ENCODE data around the gene RBM14.
"Not testable (repeated sequence)": the region's sequence is repeated elsewhere in the genome, so short reads cannot be mapped to it uniquely, and the experiment has no call there.

- not testable (repeated sequence) for TF ChIP-seq RCOR1 (conservative IDR thresholded peaks at IDR 0.05; ENCODE audit: low read depth, low read length); ATF2 (IDR thresholded peaks at IDR 0.05; ENCODE audit: low read length); EP300 (IDR thresholded peaks at IDR 0.05; ENCODE audit: borderline replicate concordance in 1 of 2, control insufficient read depth in 1 of 2, low read depth in 2 of 2, low read length in 2 of 2)
Measured at GRCh38 chr11:66585447-66585846, 31.0 kb upstream of the RBM14 start.
